ENCODE data around the gene RPL22.

- TF ChIP-seq CTCF (IDR thresholded peaks at IDR 0.05 in 8 of 11, conservative IDR thresholded peaks at IDR 0.05 in 3 of 11) (no peak), POLR2A (IDR thresholded peaks at IDR 0.05) (no peak)
Measured at GRCh38 chr1:6157528-6158174, 41.7 kb downstream of the RPL22 start.

Measured in spleen (tissue), 7 donors.